MM.1S (cell line): ENCODE measurements around the gene COL25A1.

Experiments
- EZH2 ChIP-seq: fragments of 300-600 bp; sonication (generic); optimal IDR thresholded peaks from 2 replicates; pipeline ENCODE3; 2017; ENCODE audit warnings: low read depth, mild to moderate bottlenecking, antibody characterized with exemption, low read length, mixed read lengths
- EZH2phosphoT487 ChIP-seq: fragments of 300-600 bp; sonication (generic); IDR thresholded peaks from 2 replicates; pipeline ENCODE4 v1.6.1; 2018; ENCODE audit warnings: antibody characterized with exemption, low read length
- TF ChIP-seq, protein P1 (sequence below): fragments of 300-600 bp; sonication (generic); IDR thresholded peaks from 2 replicates; pipeline ENCODE4 v1.5.1; 2016; ENCODE audit warnings: antibody characterized with exemption, low read length, mixed read lengths

DNA sequence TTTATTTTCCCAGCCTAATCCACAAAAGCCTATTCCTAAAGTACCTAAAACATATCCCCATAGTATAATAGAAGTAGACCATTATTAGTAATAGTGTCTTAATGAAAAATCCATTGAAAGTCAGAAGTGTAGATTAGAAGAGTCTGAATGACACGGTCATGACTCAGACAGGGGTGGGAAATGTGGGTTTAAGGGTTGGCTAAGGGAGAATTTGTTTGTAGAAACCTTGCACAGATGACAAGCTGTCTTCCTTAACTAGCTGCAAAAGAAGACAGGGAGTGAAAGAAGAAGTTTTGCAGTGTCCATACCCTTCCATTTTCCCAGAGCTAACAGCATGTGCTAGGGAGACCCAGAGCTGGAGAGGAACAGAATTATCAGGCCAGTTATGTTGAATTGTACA is 296.9 kb downstream of the COL25A1 start:
- TF ChIP-seq, protein P1, sequence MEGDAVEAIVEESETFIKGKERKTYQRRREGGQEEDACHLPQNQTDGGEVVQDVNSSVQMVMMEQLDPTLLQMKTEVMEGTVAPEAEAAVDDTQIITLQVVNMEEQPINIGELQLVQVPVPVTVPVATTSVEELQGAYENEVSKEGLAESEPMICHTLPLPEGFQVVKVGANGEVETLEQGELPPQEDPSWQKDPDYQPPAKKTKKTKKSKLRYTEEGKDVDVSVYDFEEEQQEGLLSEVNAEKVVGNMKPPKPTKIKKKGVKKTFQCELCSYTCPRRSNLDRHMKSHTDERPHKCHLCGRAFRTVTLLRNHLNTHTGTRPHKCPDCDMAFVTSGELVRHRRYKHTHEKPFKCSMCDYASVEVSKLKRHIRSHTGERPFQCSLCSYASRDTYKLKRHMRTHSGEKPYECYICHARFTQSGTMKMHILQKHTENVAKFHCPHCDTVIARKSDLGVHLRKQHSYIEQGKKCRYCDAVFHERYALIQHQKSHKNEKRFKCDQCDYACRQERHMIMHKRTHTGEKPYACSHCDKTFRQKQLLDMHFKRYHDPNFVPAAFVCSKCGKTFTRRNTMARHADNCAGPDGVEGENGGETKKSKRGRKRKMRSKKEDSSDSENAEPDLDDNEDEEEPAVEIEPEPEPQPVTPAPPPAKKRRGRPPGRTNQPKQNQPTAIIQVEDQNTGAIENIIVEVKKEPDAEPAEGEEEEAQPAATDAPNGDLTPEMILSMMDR, result no peak
- no peak for TF ChIP-seq EZH2
- TF ChIP-seq EZH2phosphoT487, result no peak
